K562 (cell line): ENCODE data around the gene IDH1. TPM values are rescaled to one million over a fixed set of nuclear protein-coding genes. Genes with fewer than 3 reads are reported as not detected.
A peak's percentile ranks its signal among the peaks of the same experiment; 100 is the strongest.

Source experiments
- FOXO4 ChIP-seq: fragments of 450-650 bp; formaldehyde crosslinking; IDR thresholded peaks from 2 replicates; pipeline ENCODE4 v1.4.0; 2020; ENCODE audit warnings: mild to moderate bottlenecking, moderate library complexity
- GATAD2B ChIP-seq: fragments of 450-650 bp; IDR thresholded peaks from 2 replicates; pipeline ENCODE4 v1.6.1; 2017; ENCODE audit warnings: mild to moderate bottlenecking, borderline replicate concordance
- HDAC8 ChIP-seq: fragments of 450-650 bp; IDR thresholded peaks from 2 replicates; pipeline ENCODE4 v1.6.1; 2016; ENCODE audit warnings: mild to moderate bottlenecking, missing genetic modification characterization, moderate library complexity, missing compliant biosample characterization
- HLTF ChIP-seq: fragments of 450-650 bp; IDR thresholded peaks from 2 replicates; pipeline ENCODE4 v1.6.1; 2016
- L3MBTL2 ChIP-seq: fragments of 450-650 bp; IDR thresholded peaks from 2 replicates; pipeline ENCODE4 v1.6.1; 2016; ENCODE audit warnings: mild to moderate bottlenecking, moderate library complexity
- MGA ChIP-seq: fragments of 450-650 bp; IDR thresholded peaks from 2 replicates; pipeline ENCODE4 v1.6.1; 2016; ENCODE audit warnings: mild to moderate bottlenecking, moderate library complexity
- MLLT1 ChIP-seq, 2 experiments: fragments of 450-650 bp; IDR thresholded peaks; 2 replicates each; pipeline ENCODE4 v1.6.1; 2016
- NUFIP1 ChIP-seq: fragments of 450-650 bp; IDR thresholded peaks from 2 replicates; pipeline ENCODE4 v1.6.1; 2018; ENCODE audit not compliant: partially characterized antibody
- PRPF4 ChIP-seq: fragments of 200-400 bp; formaldehyde crosslinking; IDR thresholded peaks from one replicate; pipeline ENCODE4 v1.6.1; 2017; ENCODE audit warnings: low read length, low read depth, mild to moderate bottlenecking; ENCODE audit not compliant: insufficient read depth, poor library complexity, severe bottlenecking
- RAD51 ChIP-seq: fragments of 450-650 bp; IDR thresholded peaks from 2 replicates; pipeline ENCODE4 v1.7.1; 2016; ENCODE audit warnings: low read depth, mild to moderate bottlenecking, borderline replicate concordance
- TARDBP ChIP-seq: fragments of 450-650 bp; IDR thresholded peaks from 2 replicates; pipeline ENCODE4 v1.6.1; 2016
- ZBTB43 ChIP-seq: sonication (generic); formaldehyde crosslinking; IDR thresholded peaks from 2 replicates; pipeline ENCODE4 v1.8.0; 2023; ENCODE audit warnings: mild to moderate bottlenecking, missing genetic modification reagents
- polyA plus RNA-seq, 8 experiments: library from polyadenylated mRNA; depleted of rRNA in 4 of 8; stranded (reverse) in 5 of 8; unstranded in 3 of 8; fragments of >200 nt; fragmentation: Nextera tagmentation in 2 of 8; fragmentation: Illumina TruSeq in 1 of 8; extraction: Ambion mirVana in 2 of 8; extraction: Trizol in 1 of 8; gene quantifications; 2 replicates each; pipeline versions ENCODE4 v1.2.1 to v1.2.3, GENCODE V29; 2011 to 2014; ENCODE audit warnings: inconsistent platforms in 1 of 8, missing spikeins in 1 of 8
- total RNA-seq, 7 experiments: library from RNA; depleted of rRNA in 6 of 7; stranded (reverse); fragments of >200 nt in 6 of 7; fragmentation: Illumina TruSeq in 2 of 7; extraction: Trizol in 2 of 7; gene quantifications; 2 replicates each; pipeline versions ENCODE4 v1.2.1 to v1.2.3, GENCODE V29; 2011 to 2021; ENCODE audit warnings: low replicate concordance in 1 of 7

IDH1 gene
- total and polyA plus RNA-seq, 9 of the 15 experiments (the other 6 are each of a cell fraction or from before 2014, with no cell fraction given), result 61.9 to 194 (median 101) TPM

- no peak for TF ChIP-seq PRPF4
- TF ChIP-seq MLLT1 (IDR thresholded peaks at IDR 0.05), result peak in 1 of 2 experiments; percentile 100; a peak in 2 of 4 replicates
- peak; percentile 83 for TF ChIP-seq L3MBTL2
- no peak for TF ChIP-seq HLTF
- TF ChIP-seq MGA, result peak; percentile 60
- no peak for TF ChIP-seq NUFIP1
- no peak for TF ChIP-seq FOXO4 (CRISPR knock-in tag)
- peak; percentile 84; the same call in 1 of the 2 replicates for TF ChIP-seq TARDBP
- TF ChIP-seq GATAD2B, result 0 out of 2 replicates have a peak, but pooled peaks have one; percentile 9
- peak; percentile 52; the same call in 1 of the 2 replicates for TF ChIP-seq RAD51
- TF ChIP-seq ZBTB43 (CRISPR knock-in tag), result no peak
- no peak for TF ChIP-seq HDAC8 (tag)
These were observed 11.1 kb upstream of the IDH1 start, which contains the start of gene PIKFYVE (continued) for GRCh38 chr2:208265801-208266552.
